ENCODE results near the gene CTXN1. TPM values are rescaled to one million over a fixed set of nuclear protein-coding genes. Genes with fewer than 3 reads are reported as not detected.
A peak's percentile ranks its signal among the peaks of the same experiment; 100 is the strongest.
"Not testable (repeated sequence)": the region's sequence is repeated elsewhere in the genome, so short reads cannot be mapped to it uniquely, and the experiment has no call there.

The CTXN1 gene
- total RNA-seq, 2 experiments from 2014 or later: 0.43 TPM; not detected in 1

DNA sequence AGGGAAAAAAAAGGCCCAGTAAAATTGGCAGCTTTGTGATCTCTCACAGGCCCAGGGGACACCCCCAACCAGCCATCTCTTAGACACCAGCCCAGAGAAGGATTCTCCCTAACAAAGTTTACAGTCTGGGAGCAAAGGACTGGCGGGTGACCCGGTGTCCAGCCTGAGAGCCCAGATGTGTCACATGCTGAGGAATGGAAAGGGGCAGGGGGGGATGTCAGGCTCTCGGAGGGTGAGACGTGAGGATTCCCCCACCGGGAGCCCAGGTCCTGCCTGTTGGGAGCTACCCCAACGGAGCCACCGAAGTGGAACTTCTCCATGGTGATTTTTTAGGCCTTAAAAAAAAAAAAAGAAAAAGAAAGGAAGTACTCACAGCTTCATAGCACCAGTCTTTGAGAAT, 4.8 kb upstream of the CTXN1 start:
- Mint-ChIP-seq H3K4me1 (ENCODE audit: low read depth) (peaks cover 8% of the 10 kb centered on the region), H3K36me3 (ENCODE audit: low read depth) (peaks cover 17% of the 10 kb centered on the region), H3K27ac (no peak overlapping the region), H3K4me3 (no peak overlapping the region), H3K27me3 (ENCODE audit: low read depth) (no peaks in the 10 kb centered on the region), H3K9me3 (no peaks in the 10 kb centered on the region)
- DNase-seq: no peak
- intact Hi-C loops (cut with micrococcal nuclease): no loop called here
- CTCF ChIA-PET: interaction anchor here (0.6 to 2.5 kb wide), 3 partner anchors 10 to 123 kb away, joined by 3 to 8 read pairs (median 4); partner anchors contain the start of gene SNAPC2

- H3K4me3 Mint-ChIP-seq; H3K4me1 Mint-ChIP-seq (ENCODE audit: low read depth); intact Hi-C loops (cut with micrococcal nuclease); H3K9me3 Mint-ChIP-seq; H3K27me3 Mint-ChIP-seq (ENCODE audit: low read depth); DNase-seq; H3K27ac Mint-ChIP-seq: not testable (repeated sequence)
- peaks cover 14% of the 10 kb centered on the region for H3K36me3 Mint-ChIP-seq (ENCODE audit: low read depth)
- CTCF ChIA-PET: interaction anchor here (0.7 to 3.2 kb wide), 3 partner anchors 8 to 14 kb away, joined by 3 to 18 read pairs (median 8); partner anchors contain the start of genes SNAPC2 and TIMM44
These were observed 4.1 kb upstream of the CTXN1 start for GRCh38 chr19:7930030-7930429.

- Mint-ChIP-seq H3K36me3 (ENCODE audit: low read depth) (peaks cover 12% of the 10 kb centered on the region), H3K9me3 (no peaks in the 10 kb centered on the region), H3K4me3 (no peak overlapping the region), H3K4me1 (ENCODE audit: low read depth) (peaks cover 13% of the 10 kb centered on the region), H3K27me3 (ENCODE audit: low read depth) (no peaks in the 10 kb centered on the region), H3K27ac (no peak overlapping the region)
- peak; percentile 57 for DNase-seq
- intact Hi-C loops (cut with micrococcal nuclease): no loop called here
- CTCF ChIA-PET: interaction anchor here (0.6 to 3.2 kb wide), 5 partner anchors 8 to 276 kb away, joined by 3 to 18 read pairs (median 3); partner anchors contain the start of genes SNAPC2 and TIMM44
These were observed 3.1 kb upstream of the CTXN1 start for GRCh38 chr19:7928741-7929701.

DNA sequence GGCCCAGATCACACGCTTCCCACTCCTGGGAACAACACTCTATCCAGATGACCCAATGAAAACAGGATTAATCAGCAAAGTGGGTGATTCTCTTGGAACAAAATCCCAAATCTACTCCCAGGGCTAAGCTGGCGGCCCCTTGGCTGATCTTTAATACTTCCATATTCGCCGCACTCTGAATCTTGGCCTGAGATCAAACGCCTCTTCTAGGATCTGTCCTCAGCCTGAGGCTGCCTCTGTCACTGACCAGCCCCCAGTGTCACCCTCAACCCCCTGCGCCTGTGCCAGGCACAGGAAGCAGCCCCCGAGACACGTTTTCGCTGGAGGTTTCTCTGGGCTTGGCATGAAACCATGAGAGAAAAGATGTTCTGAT, 2.4 kb upstream of the CTXN1 start:
- CTCF ChIA-PET: interaction anchor here (0.9 to 3.2 kb wide), 4 partner anchors 8 to 76 kb away, joined by 3 to 18 read pairs (median 6); partner anchors contain the start of genes SNAPC2 and TIMM44
- Mint-ChIP-seq H3K4me3 (no peak overlapping the region), H3K36me3 (ENCODE audit: low read depth) (peaks cover 9% of the 10 kb centered on the region), H3K27ac (no peak overlapping the region), H3K9me3 (no peaks in the 10 kb centered on the region), H3K4me1 (ENCODE audit: low read depth) (peaks cover 13% of the 10 kb centered on the region), H3K27me3 (ENCODE audit: low read depth) (no peaks in the 10 kb centered on the region)
- intact Hi-C loops (cut with micrococcal nuclease): no loop called here
- no peak for DNase-seq

- peaks cover 13% of the 10 kb centered on the region for H3K4me1 Mint-ChIP-seq (ENCODE audit: low read depth)
- H3K4me3 Mint-ChIP-seq: no peak overlapping the region
- no peaks in the 10 kb centered on the region for H3K9me3 Mint-ChIP-seq
- DNase-seq: no peak
- CTCF ChIA-PET: interaction anchor here (3.2 kb wide), 1 partner anchor 16 kb away, joined by 18 read pairs; the partner anchor contains the start of gene TIMM44
- no peak overlapping the region for H3K27ac Mint-ChIP-seq
- intact Hi-C loops (cut with micrococcal nuclease): no loop called here
- H3K27me3 Mint-ChIP-seq (ENCODE audit: low read depth): no peaks in the 10 kb centered on the region
- H3K36me3 Mint-ChIP-seq (ENCODE audit: low read depth): peaks cover 9% of the 10 kb centered on the region
These were observed 1.8 kb upstream of the CTXN1 start for GRCh38 chr19:7927605-7928333.

DNA sequence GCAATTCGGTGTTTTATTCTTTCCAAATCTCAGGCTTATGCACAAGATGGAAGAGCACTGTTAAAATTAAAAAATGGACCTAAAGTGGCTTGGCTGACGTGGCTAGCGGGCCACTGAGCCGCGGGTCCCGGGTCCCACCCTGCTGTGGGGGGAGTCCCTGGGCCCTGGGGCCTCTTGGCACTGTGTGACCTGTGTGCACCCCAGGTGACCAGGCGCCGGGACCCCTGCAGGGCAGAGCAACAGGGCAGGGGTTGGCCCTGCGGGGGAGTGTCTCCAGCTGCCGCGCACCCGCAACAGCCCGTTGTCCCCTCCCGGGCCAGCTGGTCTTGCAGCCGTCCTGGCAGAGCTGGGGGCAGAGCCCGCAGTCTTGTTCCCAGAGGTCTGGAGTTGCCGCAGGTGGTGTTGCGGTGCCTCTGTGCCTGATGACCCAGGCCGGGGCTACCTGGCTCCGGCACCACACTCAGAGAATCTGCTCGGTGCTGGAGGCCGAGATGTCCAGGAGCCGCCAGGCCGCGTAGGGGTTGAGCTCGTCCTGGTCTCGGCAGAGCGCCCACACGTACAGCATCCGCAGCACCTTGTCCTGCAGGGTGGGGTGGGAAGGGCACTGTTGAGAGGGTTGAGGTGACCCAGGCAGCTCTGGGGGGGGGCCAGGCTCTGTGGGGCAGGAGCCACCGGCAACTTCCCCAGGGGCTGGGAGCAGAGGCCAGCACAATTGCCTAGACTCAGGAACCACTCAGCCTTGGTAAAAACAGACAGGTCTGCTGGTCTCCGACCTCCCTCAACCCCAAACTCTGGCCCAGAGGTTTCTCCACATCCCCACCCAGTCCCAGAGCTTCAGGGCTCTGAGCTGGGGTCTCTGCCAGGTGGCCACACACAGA, 1.0 kb upstream of the CTXN1 start:
- DNase-seq: no peak
- H3K27ac Mint-ChIP-seq: no peak overlapping the region
- CTCF ChIA-PET: interaction anchor here (0.9 to 3.2 kb wide), 2 partner anchors 17 kb away, joined by 3 to 18 read pairs; partner anchors contain the start of gene TIMM44
- H3K27me3 Mint-ChIP-seq (ENCODE audit: low read depth): no peaks in the 10 kb centered on the region
- no peaks in the 10 kb centered on the region for H3K9me3 Mint-ChIP-seq
- no peak overlapping the region for H3K4me3 Mint-ChIP-seq
- H3K4me1 Mint-ChIP-seq (ENCODE audit: low read depth): peaks cover 15% of the 10 kb centered on the region
- intact Hi-C loops (cut with micrococcal nuclease): no loop called here
- H3K36me3 Mint-ChIP-seq (ENCODE audit: low read depth): peaks cover 9% of the 10 kb centered on the region

DNA sequence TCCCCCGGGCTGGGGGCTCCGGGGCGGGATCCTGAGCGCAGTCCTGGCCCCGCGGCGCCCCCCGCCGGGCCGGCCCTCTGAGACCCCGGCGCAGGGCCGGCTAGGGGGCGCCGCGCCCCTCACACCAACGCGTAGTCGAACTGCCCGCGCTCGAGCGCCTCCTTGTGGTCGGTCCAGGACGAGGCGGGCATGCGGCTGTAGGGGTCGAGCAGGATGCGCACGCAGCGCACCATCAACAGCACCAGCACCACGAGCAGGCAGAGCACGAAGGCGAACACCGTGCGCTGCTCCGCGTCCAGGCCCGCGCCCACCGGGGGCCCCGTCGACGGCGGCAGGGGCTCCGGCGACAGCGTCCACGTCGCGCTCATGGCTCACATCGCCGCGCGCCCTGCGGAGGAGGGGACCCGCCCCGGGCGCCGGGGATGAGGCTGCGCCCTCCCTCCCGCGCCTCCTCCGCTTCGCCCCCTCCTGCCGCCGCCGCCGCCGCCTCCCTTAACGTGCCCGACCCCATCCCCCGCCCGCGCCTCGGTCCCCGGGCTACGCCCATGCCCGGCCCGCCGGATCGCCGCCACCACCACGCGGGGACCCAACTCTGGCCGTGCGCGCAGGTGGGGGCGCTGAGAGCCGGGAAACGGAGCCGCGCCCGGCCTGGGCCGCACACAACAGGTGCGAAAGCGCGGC, 624 bp downstream of the CTXN1 start:
- H3K4me1 Mint-ChIP-seq (ENCODE audit: low read depth): peaks cover 24% of the 10 kb centered on the region
- H3K36me3 Mint-ChIP-seq (ENCODE audit: low read depth): peaks cover 1% of the 10 kb centered on the region
- intact Hi-C loops (cut with micrococcal nuclease): loop anchor here (1.0 kb wide), 1 partner anchor 72 kb away; no protein-coding TSS in a partner anchor
- CTCF ChIA-PET: no interaction called here
- H3K27ac Mint-ChIP-seq: no peak overlapping the region
- H3K27me3 Mint-ChIP-seq (ENCODE audit: low read depth): no peaks in the 10 kb centered on the region
- DNase-seq: peak; percentile 76
- H3K9me3 Mint-ChIP-seq: no peaks in the 10 kb centered on the region
- peak overlapping the region; percentile 71 for H3K4me3 Mint-ChIP-seq

DNA sequence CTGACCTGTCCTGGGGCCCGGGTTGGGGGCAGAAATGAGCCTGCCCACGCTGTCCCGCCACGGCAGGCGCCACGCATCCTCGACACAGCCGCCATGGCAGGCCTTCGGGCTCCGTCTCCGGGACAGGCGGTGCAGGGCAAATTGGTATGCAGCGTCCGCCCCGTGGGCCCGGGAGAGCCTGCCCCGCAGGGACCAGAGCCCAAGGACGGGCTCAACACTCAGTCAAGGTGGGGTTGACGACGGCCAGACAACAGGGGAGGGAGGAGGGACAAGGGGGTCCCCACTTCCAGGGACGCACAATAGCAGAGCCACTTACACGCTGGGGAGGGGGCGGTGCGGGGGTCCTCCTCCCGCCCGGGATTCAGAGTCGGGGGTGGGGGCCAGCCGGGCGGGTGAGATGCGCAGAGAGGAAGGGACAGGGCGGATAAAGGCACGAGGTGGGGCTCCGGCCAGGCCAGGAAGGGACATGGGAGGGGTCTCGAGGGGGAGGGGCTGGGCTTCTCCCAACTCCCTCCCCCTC, 1.2 kb downstream of the CTXN1 start:
- no peaks in the 10 kb centered on the region for H3K9me3 Mint-ChIP-seq
- H3K4me3 Mint-ChIP-seq: no peak overlapping the region
- CTCF ChIA-PET: no interaction called here
- H3K4me1 Mint-ChIP-seq (ENCODE audit: low read depth): peaks cover 28% of the 10 kb centered on the region
- peaks cover 1% of the 10 kb centered on the region for H3K36me3 Mint-ChIP-seq (ENCODE audit: low read depth)
- intact Hi-C loops (cut with micrococcal nuclease): loop anchor here (1.0 kb wide), 1 partner anchor 71 kb away; no protein-coding TSS in a partner anchor
- peaks cover 2% of the 10 kb centered on the region for H3K27me3 Mint-ChIP-seq (ENCODE audit: low read depth)
- DNase-seq: no peak
- H3K27ac Mint-ChIP-seq: no peak overlapping the region

GRCh38 chr19:7924241-7924640, 1.7 kb downstream of the CTXN1 start:
- no peak for DNase-seq
- H3K4me3 Mint-ChIP-seq: peak overlapping the region; percentile 50
- no peak overlapping the region for H3K27ac Mint-ChIP-seq
- peaks cover 33% of the 10 kb centered on the region for H3K4me1 Mint-ChIP-seq (ENCODE audit: low read depth)
- intact Hi-C loops (cut with micrococcal nuclease): no loop called here
- CTCF ChIA-PET: interaction anchor here (0.6 kb wide), 1 partner anchor 14 kb away, joined by 3 read pairs; no protein-coding TSS in a partner anchor
- H3K9me3 Mint-ChIP-seq: no peaks in the 10 kb centered on the region
- peaks cover 3% of the 10 kb centered on the region for H3K27me3 Mint-ChIP-seq (ENCODE audit: low read depth)
- H3K36me3 Mint-ChIP-seq (ENCODE audit: low read depth): peaks cover 1% of the 10 kb centered on the region

GRCh38 chr19:7923295-7924191, 2.4 kb downstream of the CTXN1 start:
- Mint-ChIP-seq H3K4me3 (no peak overlapping the region), H3K27ac (no peak overlapping the region), H3K4me1 (ENCODE audit: low read depth) (peaks cover 33% of the 10 kb centered on the region), H3K27me3 (ENCODE audit: low read depth) (peaks cover 4% of the 10 kb centered on the region), H3K36me3 (ENCODE audit: low read depth) (peaks cover 1% of the 10 kb centered on the region), H3K9me3 (no peaks in the 10 kb centered on the region)
- CTCF ChIA-PET: interaction anchor here (0.6 to 1.6 kb wide), 3 partner anchors 15 to 62 kb away, joined by 3 to 4 read pairs (median 3); no protein-coding TSS in a partner anchor
- intact Hi-C loops (cut with micrococcal nuclease): no loop called here
- DNase-seq: no peak

All from activated naive CD4-positive, alpha-beta T cell treated with anti-CD3 and anti-CD28 coated beads for 36 hours (primary cell).